ENCODE results near the gene CCDC87. TPM values are rescaled to one million over a fixed set of nuclear protein-coding genes. Genes with fewer than 3 reads are reported as not detected.
"Not testable (repeated sequence)": the region's sequence is repeated elsewhere in the genome, so short reads cannot be mapped to it uniquely, and the experiment has no call there.

Gene CCDC87
- total and polyA plus RNA-seq, 7 donors = 0.06 to 1.1 (median 0.36) TPM; not detected in 1

- WGBS, 3 donors = 57 to 65% (median 63%) methylated on average over 7 of the region's 7 CpGs
- H3K27ac ChIP-seq = peak overlapping the region; percentile 84
- peak in 1 of 4 donors; percentile 5 for ATAC-seq
- H3K9me3 ChIP-seq = no peaks in the 10 kb centered on the region
- no peak for DNase-seq
- no peaks in the 10 kb centered on the region for H3K27me3 ChIP-seq (ENCODE audit: insufficient read depth in 3 of 3, low read length in 2 of 3)
- no peak for TF ChIP-seq CTCF (IDR thresholded peaks at IDR 0.05)
- intact Hi-C loops (cut with DNase I) = loop anchor here (5.0 kb wide), 2 partner anchors 84 to 239 kb away; partner anchors contain the start of gene RBM4B (in 1 of the 2)
- H3K4me1 ChIP-seq = peaks cover 15% of the 10 kb centered on the region
- H3K36me3 ChIP-seq (ENCODE audit: insufficient read depth in 1 of 2, low read depth in 1 of 2) = no peaks in the 10 kb centered on the region
- H3K4me3 ChIP-seq = peak overlapping the region; percentile 92
These were observed 787 bp upstream of the CCDC87 start for GRCh38 chr11:66593650-66594049.

GRCh38 chr11:66593303-66593635 lies 406 bp upstream of the CCDC87 start:
- Histone ChIP-seq H3K27ac (peak overlapping the region; percentile 84), H3K4me1 (peaks cover 15% of the 10 kb centered on the region), H3K4me3 (peak overlapping the region; percentile 92), H3K9me3 (no peaks in the 10 kb centered on the region), H3K36me3 (ENCODE audit: insufficient read depth in 1 of 2, low read depth in 1 of 2) (no peaks in the 10 kb centered on the region), H3K27me3 (ENCODE audit: insufficient read depth in 3 of 3, low read length in 2 of 3) (no peaks in the 10 kb centered on the region)
- intact Hi-C loops (cut with DNase I) = loop anchor here (5.0 kb wide), 2 partner anchors 84 to 239 kb away; partner anchors contain the start of gene RBM4B (in 1 of the 2)
- no peak for TF ChIP-seq CTCF (IDR thresholded peaks at IDR 0.05)
- 7 to 9% (median 7%) methylated on average over 12 of the region's 12 CpGs for WGBS, 3 donors
- DNase-seq (no peak), ATAC-seq (peak in 1 of 4 donors; percentile 4)

GRCh38 chr11:66591175-66591574 lies 1.7 kb downstream of the CCDC87 start:
- Histone ChIP-seq H3K27ac (no peak overlapping the region), H3K9me3 (no peaks in the 10 kb centered on the region), H3K4me3 (no peak overlapping the region), H3K27me3 (ENCODE audit: insufficient read depth in 3 of 3, low read length in 2 of 3) (no peaks in the 10 kb centered on the region), H3K36me3 (ENCODE audit: insufficient read depth in 1 of 2, low read depth in 1 of 2) (no peaks in the 10 kb centered on the region), H3K4me1 (peaks cover 15% of the 10 kb centered on the region)
- TF ChIP-seq CTCF (IDR thresholded peaks at IDR 0.05) = no peak
- ATAC-seq (no peak), DNase-seq (no peak)
- 86 to 95% (median 88%) methylated on average over 2 of the region's 2 CpGs for WGBS, 3 donors
- intact Hi-C loops (cut with DNase I) = loop anchor here (5.0 kb wide), 2 partner anchors 86 to 241 kb away; partner anchors contain the start of gene RBM4B (in 1 of the 2)

GRCh38 chr11:66589996-66590675 lies 2.7 kb downstream of the CCDC87 start:
- DNase-seq = no peak
- Histone ChIP-seq H3K4me3 (no peak overlapping the region), H3K27ac (no peak overlapping the region), H3K36me3 (ENCODE audit: insufficient read depth in 1 of 2, low read depth in 1 of 2) (no peaks in the 10 kb centered on the region), H3K4me1 (peaks cover 15% of the 10 kb centered on the region), H3K9me3 (no peaks in the 10 kb centered on the region), H3K27me3 (ENCODE audit: insufficient read depth in 3 of 3, low read length in 2 of 3) (no peaks in the 10 kb centered on the region)
- intact Hi-C loops (cut with DNase I) = loop anchor here (5.0 kb wide), 2 partner anchors 87 to 242 kb away; partner anchors contain the start of gene RBM4B (in 1 of the 2)
- TF ChIP-seq CTCF (IDR thresholded peaks at IDR 0.05) = no peak
- no peak for ATAC-seq
- 96 to 99% (median 97%) methylated on average over 7 of the region's 7 CpGs for WGBS, 3 donors

- H3K9me3 ChIP-seq; H3K36me3 ChIP-seq (ENCODE audit: insufficient read depth in 1 of 2, low read depth in 1 of 2); H3K4me3 ChIP-seq; DNase-seq; ATAC-seq; intact Hi-C loops (cut with DNase I); H3K27ac ChIP-seq; H3K27me3 ChIP-seq (ENCODE audit: insufficient read depth in 3 of 3, low read length in 2 of 3): not testable (repeated sequence)
- H3K4me1 ChIP-seq = peaks cover 11% of the 10 kb centered on the region
- WGBS, 3 donors = 61 to 74% (median 62%) methylated on average over 2 of the region's 2 CpGs
These were observed 3.5 kb downstream of the CCDC87 start for GRCh38 chr11:66589315-66589714.
